Measurements from ENCODE around the gene SNF8.

SNF8 gene

DNA sequence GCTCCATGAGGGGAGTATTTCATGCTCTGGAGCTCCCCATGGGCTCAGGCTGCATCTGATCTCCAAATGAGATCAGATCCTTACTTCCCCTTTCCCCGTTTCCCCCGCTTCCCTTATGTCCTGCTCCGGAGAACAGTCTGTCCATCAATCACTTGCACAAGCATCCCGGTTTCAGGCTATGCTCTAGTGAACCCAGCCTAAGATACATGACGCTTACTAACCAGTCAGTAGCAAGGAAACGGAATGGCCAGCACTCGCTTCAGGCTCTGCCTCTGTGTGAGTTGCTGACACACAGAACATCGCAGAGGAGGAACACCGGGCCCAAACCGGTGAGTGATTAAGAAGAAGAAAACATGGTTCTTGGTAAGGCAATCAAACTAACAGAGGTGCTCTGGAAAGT is 61.5 kb downstream of the SNF8 start:
- Mint-ChIP-seq H3K4me1 (ENCODE audit: low read depth) (no peaks in the 10 kb centered on the region), H3K9me3 (no peaks in the 10 kb centered on the region), H3K27me3 (no peaks in the 10 kb centered on the region), H3K27ac (no peak overlapping the region), H3K4me3 (no peak overlapping the region), H3K36me3 (ENCODE audit: low read depth) (no peaks in the 10 kb centered on the region)
- DNase-seq, result no peak

GRCh38 chr17:48882272-48882671 is 62.4 kb downstream of the SNF8 start:
- Mint-ChIP-seq H3K4me1 (ENCODE audit: low read depth) (no peaks in the 10 kb centered on the region), H3K27ac (no peak overlapping the region), H3K9me3 (no peaks in the 10 kb centered on the region), H3K4me3 (no peak overlapping the region), H3K27me3 (no peaks in the 10 kb centered on the region), H3K36me3 (ENCODE audit: low read depth) (no peaks in the 10 kb centered on the region)
- DNase-seq, result no peak

All from activated T-cell treated with anti-CD3 and anti-CD28 coated beads, Interleukin-2, amount 50 U/mL, for 24 hours (primary cell).